ENCODE data around the gene VPS35. TPM values are rescaled to one million over a fixed set of nuclear protein-coding genes. Genes with fewer than 3 reads are reported as not detected.
"Not testable (repeated sequence)": the region's sequence is repeated elsewhere in the genome, so short reads cannot be mapped to it uniquely, and the experiment has no call there.

Gene VPS35
- total RNA-seq, 2 donors from 2014 or later: 61.6 to 84.9 TPM

DNA sequence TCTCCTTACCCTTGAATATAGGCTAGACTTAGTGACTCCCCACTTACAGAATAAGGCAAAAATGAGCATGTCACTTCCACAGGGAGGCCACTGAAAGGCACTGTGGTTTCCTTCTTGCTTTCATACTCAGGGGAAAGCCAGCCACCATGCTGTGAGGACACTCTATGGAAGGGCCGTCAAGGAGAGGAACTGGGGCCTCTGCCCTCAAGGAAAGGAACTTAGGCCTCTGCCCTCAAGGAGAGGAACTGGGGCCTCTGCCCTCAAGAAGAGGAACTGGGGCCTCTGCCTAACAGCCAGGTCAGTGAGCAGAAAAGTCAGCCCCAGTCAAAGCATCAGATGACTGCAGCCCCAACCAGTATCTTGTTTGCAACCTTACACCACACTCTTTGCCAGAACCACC, 30.1 kb downstream of the VPS35 start:
- DNase-seq (ENCODE audit: low spot score): no peak
- no peak overlapping the region for H3K27ac Mint-ChIP-seq
- H3K4me1 Mint-ChIP-seq (ENCODE audit: low read depth in 2 of 2): no peaks in the 10 kb centered on the region
- H3K36me3 Mint-ChIP-seq: peaks cover 21% of the 10 kb centered on the region
- H3K4me3 Mint-ChIP-seq: no peak overlapping the region
- ATAC-seq: peak; percentile 11 to 69
- no peaks in the 10 kb centered on the region for H3K27me3 Mint-ChIP-seq
- H3K9me3 Mint-ChIP-seq: no peaks in the 10 kb centered on the region

DNA sequence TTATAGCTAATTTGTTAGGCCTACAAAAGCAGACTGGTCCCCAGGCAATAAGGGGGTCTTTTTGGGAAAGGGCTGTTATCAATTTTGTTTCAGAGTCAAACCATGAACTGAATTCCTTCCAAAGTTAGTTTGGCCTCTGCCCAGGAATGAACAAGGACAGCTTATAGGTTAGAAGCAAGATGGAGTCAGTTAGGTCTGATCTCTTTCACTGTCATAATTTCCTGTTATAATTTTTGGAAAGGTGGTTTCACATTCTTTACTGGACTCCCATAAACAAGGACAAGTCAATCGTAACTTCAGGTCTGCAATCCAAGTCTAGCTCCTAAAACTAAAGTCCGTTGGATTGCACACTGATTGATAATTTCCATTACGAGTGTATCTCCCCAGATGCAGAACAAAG, 37.7 kb downstream of the VPS35 start:
- no peaks in the 10 kb centered on the region for H3K4me1 Mint-ChIP-seq (ENCODE audit: low read depth in 2 of 2)
- H3K27ac Mint-ChIP-seq: no peak overlapping the region
- H3K36me3 Mint-ChIP-seq: no peaks in the 10 kb centered on the region
- no peaks in the 10 kb centered on the region for H3K9me3 Mint-ChIP-seq
- DNase-seq (ENCODE audit: low spot score) (no peak), ATAC-seq (no peak)
- no peak overlapping the region for H3K4me3 Mint-ChIP-seq
- no peaks in the 10 kb centered on the region for H3K27me3 Mint-ChIP-seq

DNA sequence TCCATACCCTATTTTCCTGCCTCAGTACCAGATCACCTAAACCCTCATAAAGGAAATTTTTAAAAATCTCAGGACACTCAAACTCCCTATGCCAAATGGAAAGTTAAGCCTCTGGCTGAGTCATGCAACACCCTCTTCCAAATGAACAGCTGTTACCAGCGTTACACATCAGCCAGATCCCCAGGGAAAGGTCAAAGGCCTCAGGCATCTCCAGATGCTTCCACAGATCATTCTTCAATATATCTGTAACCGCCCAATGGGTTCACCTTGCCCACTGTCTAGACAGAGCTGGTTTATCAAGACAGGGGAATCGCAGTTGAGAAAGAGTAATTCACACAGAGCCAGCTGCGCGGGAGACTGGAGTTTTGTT, 38.7 kb downstream of the VPS35 start:
- Mint-ChIP-seq H3K4me1 (ENCODE audit: low read depth in 2 of 2) (no peaks in the 10 kb centered on the region), H3K27ac (no peak overlapping the region), H3K36me3 (peaks cover 4% of the 10 kb centered on the region), H3K27me3 (no peaks in the 10 kb centered on the region), H3K9me3 (no peaks in the 10 kb centered on the region), H3K4me3 (no peak overlapping the region)
- no peak for DNase-seq (ENCODE audit: low spot score)
- no peak for ATAC-seq

DNA sequence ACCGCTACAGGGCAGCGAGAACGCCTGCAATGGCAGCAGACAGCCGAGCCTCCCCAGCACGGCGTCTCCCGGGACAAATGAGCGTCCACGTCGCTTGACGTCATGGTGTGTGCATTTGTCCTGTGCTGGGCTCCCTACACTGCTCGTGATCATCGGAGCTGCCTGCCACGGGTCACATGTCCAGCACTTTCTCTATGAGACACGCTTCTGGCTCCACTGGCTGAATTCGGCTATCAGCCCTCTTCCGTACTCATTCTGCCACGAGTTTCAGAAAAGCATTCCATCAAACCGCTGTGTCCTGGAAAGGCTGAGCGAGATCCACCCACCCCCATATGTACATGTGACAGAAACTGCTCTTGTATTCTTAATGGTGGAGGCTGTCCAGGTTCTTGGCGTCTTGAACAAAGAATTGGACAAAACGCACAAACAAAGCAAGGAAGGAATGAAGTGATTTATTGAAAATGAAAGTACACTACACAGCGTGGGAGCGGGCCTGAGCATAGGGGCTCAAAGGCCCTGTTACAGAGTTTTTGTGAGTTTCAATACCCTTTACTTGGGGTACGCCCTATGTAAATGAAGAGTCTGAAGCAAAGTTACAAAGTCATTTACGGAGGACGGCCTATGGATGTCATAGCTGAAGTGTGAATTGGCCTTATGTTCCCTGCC, 39.3 kb downstream of the VPS35 start:
- ATAC-seq (no peak), DNase-seq (ENCODE audit: low spot score) (no peak)
- Mint-ChIP-seq H3K9me3 (no peaks in the 10 kb centered on the region), H3K4me1 (ENCODE audit: low read depth in 2 of 2) (no peaks in the 10 kb centered on the region), H3K27me3 (no peaks in the 10 kb centered on the region), H3K4me3 (no peak overlapping the region), H3K36me3 (peaks cover 7% of the 10 kb centered on the region), H3K27ac (no peak overlapping the region)

DNA sequence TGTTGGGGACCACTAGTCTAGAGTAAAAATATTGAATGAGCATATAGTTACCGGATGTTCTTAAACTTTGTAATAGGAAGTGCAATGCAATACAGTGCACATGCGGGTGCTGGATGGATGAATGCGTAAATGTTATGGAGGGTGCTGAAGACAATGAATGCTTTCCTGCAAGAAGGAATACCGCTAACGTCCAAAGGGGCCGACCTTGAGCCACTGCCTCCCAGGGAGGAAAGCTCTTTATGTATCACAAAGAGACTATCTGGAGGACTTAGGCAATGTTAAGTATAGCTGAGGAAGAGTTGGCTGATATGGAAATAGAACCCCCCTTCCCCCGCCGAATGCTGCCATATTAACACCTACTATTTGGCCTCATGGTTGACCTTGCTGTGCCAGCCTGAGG, 40.3 kb downstream of the VPS35 start:
- no peaks in the 10 kb centered on the region for H3K4me1 Mint-ChIP-seq (ENCODE audit: low read depth in 2 of 2)
- DNase-seq (ENCODE audit: low spot score): no peak
- H3K9me3 Mint-ChIP-seq: peaks cover 2% of the 10 kb centered on the region
- no peak overlapping the region for H3K27ac Mint-ChIP-seq
- H3K27me3 Mint-ChIP-seq: peaks cover 0 to 1% of the 10 kb centered on the region in 2 donors
- H3K36me3 Mint-ChIP-seq: peaks cover 13% of the 10 kb centered on the region
- H3K4me3 Mint-ChIP-seq: no peak overlapping the region
- no peak for ATAC-seq

DNA sequence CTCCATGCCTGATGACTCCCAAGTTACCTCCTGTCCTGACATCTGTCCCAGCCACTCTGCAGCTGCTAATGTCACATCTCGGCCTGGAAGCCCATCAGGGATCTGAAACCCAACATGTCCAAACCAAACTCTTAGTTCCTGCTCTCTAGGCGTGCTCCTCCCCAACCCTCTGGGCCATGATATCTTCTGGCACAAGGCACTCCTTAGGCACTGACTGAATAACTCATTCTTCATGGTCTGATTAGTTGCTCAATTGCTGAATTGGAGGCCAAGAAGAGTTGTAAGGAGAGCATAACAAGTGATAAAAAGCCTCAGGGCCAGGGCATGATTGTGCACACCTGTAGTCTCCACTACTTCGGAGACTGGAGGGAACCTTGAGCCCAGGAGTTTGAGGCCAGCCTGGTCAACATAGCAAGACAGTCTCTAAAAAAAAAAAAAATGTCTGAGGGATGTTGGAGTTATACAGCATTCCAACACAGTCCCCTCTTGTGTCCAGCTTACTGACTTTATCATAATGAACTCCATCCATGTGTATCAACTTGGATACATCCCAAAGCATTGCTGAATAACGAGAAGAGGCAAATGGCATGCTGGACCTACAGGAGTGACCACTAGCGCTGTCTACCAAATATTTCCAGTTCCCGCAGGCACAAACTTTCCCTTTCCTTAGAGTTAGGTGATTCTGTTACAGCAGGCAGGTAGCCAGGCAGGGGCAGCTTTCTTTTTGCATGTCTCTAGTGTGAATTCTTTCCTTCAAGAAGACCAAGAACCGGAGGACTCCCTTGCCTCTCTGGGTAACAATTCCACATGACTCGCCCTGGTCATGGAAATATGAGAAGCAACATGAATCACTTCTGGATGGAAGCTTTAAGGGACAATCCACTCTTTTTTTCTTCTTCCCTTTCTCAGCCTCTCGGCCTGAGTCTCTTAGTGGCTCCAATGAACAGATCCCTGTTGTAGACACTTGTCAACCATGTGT, 49.7 kb downstream of the VPS35 start:
- Mint-ChIP-seq H3K4me1 (ENCODE audit: low read depth in 2 of 2) (no peaks in the 10 kb centered on the region), H3K36me3 (peaks cover 10% of the 10 kb centered on the region)

DNA sequence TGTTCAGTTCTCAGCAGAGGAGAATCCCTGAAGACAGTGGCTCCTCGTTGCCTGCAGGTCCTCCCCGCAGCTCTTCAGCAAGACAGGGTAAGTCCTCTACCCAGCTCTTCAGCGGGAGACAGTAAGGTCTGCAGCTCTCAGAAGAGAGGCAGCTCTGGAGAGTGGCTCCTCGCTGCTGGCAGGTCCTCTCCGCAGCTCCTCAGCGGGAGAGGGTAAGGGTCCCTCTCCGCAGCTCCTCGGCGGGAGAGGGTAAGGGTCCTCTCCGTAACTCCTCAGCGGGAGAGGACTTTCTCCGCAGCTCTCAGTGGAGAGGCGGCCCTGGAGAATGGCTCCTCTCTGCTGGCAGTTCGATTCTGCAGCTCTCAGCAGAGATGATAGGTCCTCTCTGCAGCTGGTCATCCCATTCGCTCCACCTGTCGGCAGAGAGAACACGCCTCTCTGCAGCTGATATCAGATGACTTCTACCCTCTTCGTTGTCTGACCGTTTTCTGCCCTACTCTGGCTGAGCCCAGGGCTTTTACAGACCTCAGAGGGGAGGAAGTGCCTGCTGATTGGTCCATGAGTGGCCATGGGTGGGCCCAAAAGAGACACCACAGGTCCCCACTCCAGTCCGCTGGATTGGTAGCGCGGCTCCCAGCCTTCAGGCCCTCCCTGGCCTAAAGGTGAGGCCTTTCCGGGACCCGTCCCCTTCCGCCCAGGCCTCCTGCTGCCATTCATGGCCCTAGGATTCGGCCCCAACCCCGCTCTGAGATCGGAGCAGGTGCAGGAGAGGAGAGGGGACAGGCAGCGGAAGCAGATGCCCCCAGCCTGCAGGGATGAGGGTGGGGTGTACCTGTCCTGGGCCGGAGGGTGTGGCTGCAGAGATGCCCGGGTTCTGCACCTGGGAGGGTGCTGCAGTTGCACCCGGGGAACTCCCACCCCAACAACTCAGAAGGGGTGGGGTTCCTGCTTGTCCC, 55.9 kb downstream of the VPS35 start:
- no peak overlapping the region for H3K4me3 Mint-ChIP-seq

More for the DNA sequence above, 49.7 kb downstream of the VPS35 start:
- DNase-seq (ENCODE audit: low spot score): no peak
- peaks cover 0 to 4% of the 10 kb centered on the region in 2 donors for H3K27me3 Mint-ChIP-seq
- peaks cover 7% of the 10 kb centered on the region for H3K9me3 Mint-ChIP-seq
- H3K4me3 Mint-ChIP-seq: no peak overlapping the region
- no peak for ATAC-seq
- H3K27ac Mint-ChIP-seq: no peak overlapping the region

DNA sequence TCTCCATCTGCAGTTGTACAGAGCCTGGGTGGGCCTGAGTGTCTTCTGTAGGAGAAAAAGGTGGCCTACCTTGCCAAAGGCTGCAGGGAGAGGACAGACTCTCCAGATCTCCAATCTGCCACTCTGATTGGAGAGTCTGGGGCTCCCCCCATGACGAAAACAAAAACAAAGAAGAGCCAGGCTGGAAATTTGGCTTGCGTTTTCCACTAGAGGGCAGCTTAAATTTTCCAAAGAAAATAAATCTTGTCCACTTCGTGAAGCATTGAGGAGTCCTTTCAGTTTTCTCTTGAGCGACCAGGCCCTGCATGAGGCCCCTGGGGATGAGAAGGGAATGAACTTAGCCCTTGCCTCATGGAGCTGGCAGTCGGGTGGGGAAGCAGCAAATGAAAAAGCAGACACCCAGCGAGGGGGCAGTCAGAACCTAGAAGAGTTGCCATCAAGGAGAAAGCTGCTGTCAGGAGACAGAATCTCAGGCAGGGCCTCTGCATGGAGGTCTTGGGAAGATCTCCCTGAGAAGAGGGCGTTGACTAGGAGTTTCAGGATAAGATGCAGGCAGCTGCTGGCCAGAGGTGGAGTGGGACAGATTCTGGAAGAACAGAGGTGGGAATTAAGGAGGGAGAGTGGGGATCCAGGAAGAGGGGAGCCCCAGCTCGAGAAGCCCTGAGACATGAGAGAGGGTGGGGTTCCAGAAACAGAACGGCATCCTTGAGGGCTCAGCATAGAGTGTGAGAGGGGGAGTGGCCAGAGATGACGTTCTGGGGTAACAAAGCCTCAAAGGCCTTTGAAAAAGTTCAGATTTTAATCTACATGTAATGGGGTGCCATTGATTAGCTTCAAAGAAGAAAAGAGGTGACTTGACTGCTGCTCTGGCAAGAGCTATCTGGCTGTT, 59.4 kb downstream of the VPS35 start:
- Mint-ChIP-seq H3K4me1 (ENCODE audit: low read depth in 2 of 2) (no peaks in the 10 kb centered on the region), H3K36me3 (no peaks in the 10 kb centered on the region)
- ATAC-seq: no peak

More for the DNA sequence above, 55.9 kb downstream of the VPS35 start:
- no peak overlapping the region for H3K27ac Mint-ChIP-seq
- no peaks in the 10 kb centered on the region for H3K4me1 Mint-ChIP-seq (ENCODE audit: low read depth in 2 of 2)
- peaks cover 0 to 2% of the 10 kb centered on the region in 2 donors for H3K27me3 Mint-ChIP-seq
- no peaks in the 10 kb centered on the region for H3K36me3 Mint-ChIP-seq
- peak; percentile 29 to 32 for ATAC-seq
- no peak for DNase-seq (ENCODE audit: low spot score)
- H3K9me3 Mint-ChIP-seq: no peaks in the 10 kb centered on the region

DNA sequence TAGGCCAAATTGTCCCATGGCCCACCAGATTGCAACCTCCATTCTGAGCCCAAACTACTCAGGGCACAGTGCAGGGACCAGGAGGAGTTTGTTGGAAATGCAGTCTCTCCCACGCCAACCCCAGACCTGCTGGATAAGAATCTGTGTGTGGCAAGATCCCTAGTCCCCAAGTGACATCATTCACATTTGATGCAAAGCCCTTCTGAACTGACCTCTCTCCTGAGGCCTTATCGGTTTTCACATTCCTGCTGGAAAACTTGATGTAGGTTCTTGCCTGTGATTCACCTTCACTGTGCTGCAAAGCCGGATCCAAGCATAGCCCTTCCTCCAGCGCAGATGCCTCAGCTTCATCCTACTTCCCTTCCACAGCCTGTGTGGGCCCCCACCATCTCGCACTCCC, 61.2 kb downstream of the VPS35 start:
- DNase-seq (ENCODE audit: low spot score): no peak
- Mint-ChIP-seq H3K36me3 (no peaks in the 10 kb centered on the region), H3K27me3 (peaks cover 0 to 2% of the 10 kb centered on the region in 2 donors), H3K4me1 (ENCODE audit: low read depth in 2 of 2) (no peaks in the 10 kb centered on the region), H3K27ac (no peak overlapping the region), H3K4me3 (no peak overlapping the region), H3K9me3 (no peaks in the 10 kb centered on the region)
- ATAC-seq: no peak

More for the DNA sequence above, 59.4 kb downstream of the VPS35 start:
- no peak overlapping the region for H3K27ac Mint-ChIP-seq
- H3K27me3 Mint-ChIP-seq: peaks cover 0 to 2% of the 10 kb centered on the region in 2 donors
- DNase-seq (ENCODE audit: low spot score): no peak
- no peaks in the 10 kb centered on the region for H3K9me3 Mint-ChIP-seq
- no peak overlapping the region for H3K4me3 Mint-ChIP-seq

DNA sequence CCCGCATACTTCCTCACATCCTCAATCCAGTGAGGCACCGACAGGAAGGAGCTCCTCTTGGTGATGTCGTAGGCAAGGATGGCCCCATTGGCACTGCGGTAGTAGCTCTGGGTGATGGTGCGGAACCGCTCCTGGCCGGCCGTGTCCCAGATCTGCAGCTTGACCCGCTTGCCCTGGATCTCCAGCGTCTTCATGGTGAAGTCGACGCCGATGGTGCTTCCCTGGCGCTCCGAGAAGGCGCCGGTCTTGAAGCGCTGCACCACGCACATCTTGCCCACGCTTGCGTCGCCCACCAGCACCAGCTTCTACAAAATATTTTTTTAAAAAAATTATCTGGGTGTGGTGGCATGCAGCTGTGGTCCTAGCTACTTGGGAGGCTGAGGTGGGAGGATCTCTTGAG, 62.3 kb downstream of the VPS35 start:
- not testable (repeated sequence) for H3K27me3 Mint-ChIP-seq; H3K9me3 Mint-ChIP-seq; H3K4me1 Mint-ChIP-seq (ENCODE audit: low read depth in 2 of 2); DNase-seq (ENCODE audit: low spot score); ATAC-seq; H3K4me3 Mint-ChIP-seq; H3K27ac Mint-ChIP-seq; H3K36me3 Mint-ChIP-seq

DNA sequence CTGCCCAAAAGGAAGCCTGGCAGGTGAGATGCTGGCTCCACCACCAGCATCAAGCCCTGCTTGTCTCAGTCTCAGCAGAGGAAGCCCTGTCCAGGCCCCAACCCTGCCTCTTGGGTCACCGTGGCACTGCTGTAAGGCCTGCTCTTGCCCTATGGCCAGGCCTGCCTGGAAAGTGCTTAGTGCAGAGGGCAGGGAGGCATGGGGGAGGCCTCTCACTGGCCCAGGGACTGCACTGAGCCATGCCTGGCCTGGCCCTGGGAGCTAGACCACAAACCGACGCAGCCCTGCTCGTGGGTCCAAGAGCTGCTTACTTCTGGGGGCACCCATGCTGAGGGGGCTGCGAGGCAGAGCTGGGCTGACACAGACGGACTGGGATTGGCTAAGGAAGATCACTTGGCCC, 64.1 kb downstream of the VPS35 start:
- peaks cover 13 to 18% of the 10 kb centered on the region in 2 donors for H3K4me1 Mint-ChIP-seq (ENCODE audit: low read depth in 2 of 2)
- not testable (repeated sequence) for H3K27me3 Mint-ChIP-seq; H3K27ac Mint-ChIP-seq; ATAC-seq; H3K4me3 Mint-ChIP-seq; H3K36me3 Mint-ChIP-seq; DNase-seq (ENCODE audit: low spot score); H3K9me3 Mint-ChIP-seq

DNA sequence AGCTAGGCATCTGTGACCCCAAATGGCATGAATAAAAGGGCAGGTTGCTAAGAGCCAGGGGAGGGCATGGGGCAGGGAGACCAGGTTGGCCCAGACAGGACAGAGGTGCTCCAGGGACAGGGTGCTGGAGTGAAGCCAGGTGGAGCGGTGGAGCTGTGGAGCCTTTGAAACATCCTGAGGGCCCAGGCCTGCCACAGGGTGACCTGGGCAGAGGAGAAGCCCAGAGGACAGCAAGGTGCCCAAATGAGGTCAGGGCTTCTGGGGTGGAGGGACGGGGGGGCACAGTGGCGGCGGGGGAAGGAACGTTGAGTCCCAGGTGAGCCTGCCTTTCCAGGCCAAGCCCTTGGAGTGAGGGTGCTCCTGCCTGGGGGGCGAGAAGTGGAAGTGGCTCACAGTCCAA, 65.3 kb downstream of the VPS35 start:
- not testable (repeated sequence) for H3K36me3 Mint-ChIP-seq; H3K27me3 Mint-ChIP-seq; H3K9me3 Mint-ChIP-seq; ATAC-seq; H3K27ac Mint-ChIP-seq; H3K4me3 Mint-ChIP-seq; DNase-seq (ENCODE audit: low spot score)
- H3K4me1 Mint-ChIP-seq (ENCODE audit: low read depth in 2 of 2): peaks cover 13 to 18% of the 10 kb centered on the region in 2 donors

DNA sequence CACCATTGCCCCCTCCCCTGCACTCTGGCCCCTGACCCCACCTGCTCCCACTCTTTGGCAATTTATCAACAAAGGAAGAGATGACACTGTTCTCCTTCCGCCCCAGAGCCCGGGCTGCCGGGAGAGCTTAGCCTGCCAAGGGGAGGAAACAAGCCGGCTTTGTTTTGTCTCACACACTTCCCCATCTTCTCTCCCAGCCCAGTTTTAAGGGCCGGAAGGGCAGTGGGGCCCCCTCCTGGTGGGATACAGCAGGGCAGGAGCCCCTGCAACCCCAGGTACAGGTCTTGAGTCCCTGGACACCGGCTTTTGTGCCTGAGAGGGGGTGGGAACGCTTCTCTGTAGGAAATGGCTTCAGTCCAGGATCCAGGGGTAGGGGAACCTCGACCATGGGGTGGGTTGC, 65.7 kb downstream of the VPS35 start:
- ATAC-seq; H3K27ac Mint-ChIP-seq; H3K9me3 Mint-ChIP-seq; H3K36me3 Mint-ChIP-seq; DNase-seq (ENCODE audit: low spot score); H3K27me3 Mint-ChIP-seq; H3K4me3 Mint-ChIP-seq: not testable (repeated sequence)
- H3K4me1 Mint-ChIP-seq (ENCODE audit: low read depth in 2 of 2): peaks cover 13 to 18% of the 10 kb centered on the region in 2 donors
